ENCODE results near the gene TMEM167B. TPM values are rescaled to one million over a fixed set of nuclear protein-coding genes. Genes with fewer than 3 reads are reported as not detected.

Gene TMEM167B
- total RNA-seq, 1 experiment from 2014 or later = 15.6 TPM

- TF ChIP-seq EMX1 (CRISPR knock-in tag; IDR thresholded peaks at IDR 0.05) (no peak), ELF4 (CRISPR knock-in tag; IDR thresholded peaks at IDR 0.05; ENCODE audit: low read depth) (no peak), ZNF263 (CRISPR knock-in tag; IDR thresholded peaks at IDR 0.05; ENCODE audit: low read depth) (no peak), KAT7 (CRISPR knock-in tag; IDR thresholded peaks at IDR 0.05; ENCODE audit: borderline replicate concordance) (no peak), CREB1 (CRISPR knock-in tag; IDR thresholded peaks at IDR 0.05) (no peak), JAZF1 (CRISPR knock-in tag; IDR thresholded peaks at IDR 0.05) (no peak)
- H3K9me3 Mint-ChIP-seq = no peaks in the 10 kb centered on the region
- H3K4me3 Mint-ChIP-seq = 0 out of 2 replicates have a peak overlapping the region, but pooled peaks have one; percentile 3
- POLR2A ChIA-PET = no interaction called here
- no peak overlapping the region; the same call in 1 of the 2 replicates for H3K27ac Mint-ChIP-seq
- peaks cover 11% of the 10 kb centered on the region for H3K36me3 Mint-ChIP-seq
- H3K27me3 Mint-ChIP-seq (ENCODE audit: low read depth) = no peaks in the 10 kb centered on the region
- ATAC-seq = no peak
- peaks cover 40% of the 10 kb centered on the region for H3K4me1 Mint-ChIP-seq
- no peak for DNase-seq (ENCODE audit: low spot score)
- CTCF ChIA-PET = interaction anchor here (1.6 kb wide), 1 partner anchor 21 kb away, joined by 5 read pairs; no protein-coding TSS in a partner anchor
These were observed 11.3 kb upstream of the TMEM167B start for GRCh38 chr1:109079240-109079622.

DNA sequence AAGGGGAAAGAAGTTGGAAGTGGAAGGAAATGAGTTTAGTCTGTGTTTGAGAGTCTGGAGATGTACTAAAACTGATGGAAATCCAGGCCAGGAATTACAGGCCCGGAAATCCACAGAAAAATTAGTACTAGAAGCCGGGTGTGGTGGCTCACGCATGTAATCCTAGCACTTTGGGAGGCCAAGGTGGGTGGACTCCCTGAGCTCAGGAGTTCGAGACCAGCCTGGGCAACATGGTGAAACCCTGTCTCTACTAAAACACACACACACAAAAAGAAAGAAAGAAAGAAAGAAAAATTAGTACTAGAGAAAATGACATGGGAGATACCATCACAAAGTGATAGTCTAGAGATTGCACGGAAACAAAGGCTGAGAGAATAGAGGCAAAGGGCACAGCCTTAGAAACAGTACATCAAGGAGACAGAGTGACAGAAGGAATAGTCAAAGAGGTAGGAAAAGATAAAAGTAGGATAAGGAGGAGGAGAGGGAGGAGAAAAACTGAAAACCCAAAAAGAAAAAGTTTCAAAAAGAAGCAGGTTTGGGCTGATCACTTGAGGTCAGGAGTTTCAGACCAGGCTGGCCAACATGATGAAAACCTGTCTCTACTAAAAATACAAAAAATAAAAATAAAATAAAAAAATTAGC, 10.0 kb upstream of the TMEM167B start:
- CTCF ChIA-PET = interaction anchor here (0.7 to 1.6 kb wide), 2 partner anchors 19 to 158 kb away, joined by 3 to 5 read pairs; no protein-coding TSS in a partner anchor
- POLR2A ChIA-PET = interaction anchor here (0.6 kb wide), 1 partner anchor 52 kb away, joined by 6 read pairs; no protein-coding TSS in a partner anchor

More for the DNA sequence above, 10.0 kb upstream of the TMEM167B start:
- H3K4me1 Mint-ChIP-seq = peaks cover 35% of the 10 kb centered on the region
- TF ChIP-seq SMAD3 (CRISPR knock-in tag; IDR thresholded peaks at IDR 0.05; ENCODE audit: borderline replicate concordance) (no peak), ETV6 (CRISPR knock-in tag; IDR thresholded peaks at IDR 0.05) (no peak), ERG (CRISPR knock-in tag; IDR thresholded peaks at IDR 0.05) (no peak), FOXJ3 (CRISPR knock-in tag; IDR thresholded peaks at IDR 0.05; ENCODE audit: borderline replicate concordance) (no peak), TEAD1 (CRISPR knock-in tag; IDR thresholded peaks at IDR 0.05) (no peak), IRF1 (CRISPR knock-in tag; IDR thresholded peaks at IDR 0.05) (no peak), ZNF263 (CRISPR knock-in tag; IDR thresholded peaks at IDR 0.05; ENCODE audit: low read depth) (no peak), SOX15 (CRISPR knock-in tag; IDR thresholded peaks at IDR 0.05) (no peak), MLX (CRISPR knock-in tag; IDR thresholded peaks at IDR 0.05) (no peak), ZNF671 (CRISPR knock-in tag; IDR thresholded peaks at IDR 0.05) (no peak), CDX4 (CRISPR knock-in tag; IDR thresholded peaks at IDR 0.05; ENCODE audit: borderline replicate concordance) (no peak), PRDM15 (CRISPR knock-in tag; IDR thresholded peaks at IDR 0.05) (no peak), ZNF317 (CRISPR knock-in tag; IDR thresholded peaks at IDR 0.05; ENCODE audit: borderline replicate concordance, low read depth) (no peak), IRF2 (CRISPR knock-in tag; IDR thresholded peaks at IDR 0.05; ENCODE audit: borderline replicate concordance, low read depth) (no peak), CBFB (CRISPR knock-in tag; IDR thresholded peaks at IDR 0.05; ENCODE audit: low read depth) (no peak)
- TF ChIP-seq, protein P1, sequence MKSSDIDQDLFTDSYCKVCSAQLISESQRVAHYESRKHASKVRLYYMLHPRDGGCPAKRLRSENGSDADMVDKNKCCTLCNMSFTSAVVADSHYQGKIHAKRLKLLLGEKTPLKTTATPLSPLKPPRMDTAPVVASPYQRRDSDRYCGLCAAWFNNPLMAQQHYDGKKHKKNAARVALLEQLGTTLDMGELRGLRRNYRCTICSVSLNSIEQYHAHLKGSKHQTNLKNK (CRISPR knock-in tag; IDR thresholded peaks at IDR 0.05) = no peak
- TF ChIP-seq, protein P2, sequence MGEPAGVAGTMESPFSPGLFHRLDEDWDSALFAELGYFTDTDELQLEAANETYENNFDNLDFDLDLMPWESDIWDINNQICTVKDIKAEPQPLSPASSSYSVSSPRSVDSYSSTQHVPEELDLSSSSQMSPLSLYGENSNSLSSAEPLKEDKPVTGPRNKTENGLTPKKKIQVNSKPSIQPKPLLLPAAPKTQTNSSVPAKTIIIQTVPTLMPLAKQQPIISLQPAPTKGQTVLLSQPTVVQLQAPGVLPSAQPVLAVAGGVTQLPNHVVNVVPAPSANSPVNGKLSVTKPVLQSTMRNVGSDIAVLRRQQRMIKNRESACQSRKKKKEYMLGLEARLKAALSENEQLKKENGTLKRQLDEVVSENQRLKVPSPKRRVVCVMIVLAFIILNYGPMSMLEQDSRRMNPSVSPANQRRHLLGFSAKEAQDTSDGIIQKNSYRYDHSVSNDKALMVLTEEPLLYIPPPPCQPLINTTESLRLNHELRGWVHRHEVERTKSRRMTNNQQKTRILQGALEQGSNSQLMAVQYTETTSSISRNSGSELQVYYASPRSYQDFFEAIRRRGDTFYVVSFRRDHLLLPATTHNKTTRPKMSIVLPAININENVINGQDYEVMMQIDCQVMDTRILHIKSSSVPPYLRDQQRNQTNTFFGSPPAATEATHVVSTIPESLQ (CRISPR knock-in tag; IDR thresholded peaks at IDR 0.05) = no peak
- H3K4me3 Mint-ChIP-seq = no peak overlapping the region
- ATAC-seq (no peak), DNase-seq (ENCODE audit: low spot score) (no peak)
- no peaks in the 10 kb centered on the region for H3K9me3 Mint-ChIP-seq
- peaks cover 2% of the 10 kb centered on the region; the same call in 1 of the 2 replicates for H3K36me3 Mint-ChIP-seq
- peak overlapping the region; percentile 71 for H3K27ac Mint-ChIP-seq
- no peaks in the 10 kb centered on the region for H3K27me3 Mint-ChIP-seq (ENCODE audit: low read depth)
